Panc1 (cell line): ENCODE data around the gene TSPYL4. TPM values are rescaled to one million over a fixed set of nuclear protein-coding genes. Genes with fewer than 3 reads are reported as not detected.
"Not testable (repeated sequence)": the region's sequence is repeated elsewhere in the genome, so short reads cannot be mapped to it uniquely, and the experiment has no call there.

Experiments
- ATAC-seq: fragments of 200-7000 bp; cut with Tn5 transposase; 2 replicates; pipeline ENCODE4 v1.9.1; 2020; ENCODE audit warnings: mild to moderate bottlenecking, moderate library complexity
- BruUV-seq: library from RNA; stranded (reverse); fragments of 400-500 nt; replicated peaks from 2 replicates; lab custom pipeline; 2021; lab: Mats Ljungman, UMichigan
- CTCF ChIA-PET: fragments of 300-600 bp; sonication (Branson Sonifier 250); formaldehyde crosslinking; loops from one replicate; lab custom pipeline; 2022; ENCODE audit warnings: antibody characterized with exemption; lab: Charles Lee
- POLR2A ChIA-PET: fragments of 300-600 bp; sonication (Branson Sonifier 250); formaldehyde crosslinking; loops from one replicate; lab custom pipeline; 2022; ENCODE audit warnings: antibody characterized with exemption; lab: Charles Lee
- DNase-seq: peaks from one replicate; pipeline ENCODE4 v3.0.0-alpha.2; 2010; ENCODE audit warnings: low read depth, low spot score
- H3K27ac ChIP-seq: 2 replicates; pipeline ENCODE4 v1.5.1; 2011; ENCODE audit warnings: mild to moderate bottlenecking, low read length, inconsistent platforms
- H3K27me3 ChIP-seq: fragments of 200-500 bp; sonication (Bioruptor generic); 2 replicates; pipeline ENCODE4 v1.6.0; 2014; ENCODE audit warnings: low read length, inconsistent platforms; ENCODE audit not compliant: control insufficient read depth, insufficient read depth
- H3K36me3 ChIP-seq: fragments of 200-500 bp; sonication (Bioruptor generic); 2 replicates; pipeline ENCODE4 v1.5.1; 2014; ENCODE audit warnings: inconsistent platforms, mild to moderate bottlenecking, low read length, moderate library complexity; ENCODE audit not compliant: control insufficient read depth, insufficient read depth
- H3K4me1 ChIP-seq: 2 replicates; pipeline ENCODE4 v1.5.1; 2011; ENCODE audit warnings: inconsistent platforms, mild to moderate bottlenecking, low read length, moderate library complexity; ENCODE audit not compliant: control insufficient read depth, insufficient read depth
- H3K4me3 ChIP-seq, 2 experiments: 2 replicates each; pipeline ENCODE4 v1.5.1; 2011 to 2012; ENCODE audit warnings: low read depth in 2 of 2, low read length in 2 of 2, mild to moderate bottlenecking in 2 of 2, inconsistent platforms in 1 of 2, moderate library complexity in 1 of 2
- H3K9me3 ChIP-seq: fragments of 200-500 bp; sonication (Bioruptor generic); 2 replicates; pipeline ENCODE4 v1.5.1; 2014; ENCODE audit warnings: low read depth, mild to moderate bottlenecking, inconsistent platforms, low read length, moderate library complexity; ENCODE audit not compliant: control insufficient read depth, insufficient read depth
- CTCF ChIP-seq: fragments of 450-650 bp; IDR thresholded peaks from 2 replicates; pipeline ENCODE4 v1.5.1; 2017; ENCODE audit warnings: mild to moderate bottlenecking
- POLR2AphosphoS5 ChIP-seq: IDR thresholded peaks from 2 replicates; pipeline ENCODE4 v1.6.1; 2012; ENCODE audit warnings: mild to moderate bottlenecking, low read depth, low read length, moderate library complexity
- REST ChIP-seq, 2 experiments: IDR thresholded peaks; 2 replicates each; pipeline ENCODE4 v1.6.1; 2011 to 2012; ENCODE audit warnings: low read depth in 2 of 2, control low read depth in 1 of 2, low read length in 1 of 2, mild to moderate bottlenecking in 1 of 2, moderate library complexity in 1 of 2; ENCODE audit not compliant: insufficient read depth in 1 of 2
- SIN3A ChIP-seq: IDR thresholded peaks from 2 replicates; pipeline ENCODE4 v1.6.1; 2012; ENCODE audit warnings: low read depth, mild to moderate bottlenecking, low read length, moderate library complexity, borderline replicate concordance; ENCODE audit not compliant: insufficient read depth
- TCF7L2 ChIP-seq: IDR thresholded peaks from 2 replicates; pipeline ENCODE4 v1.6.1; 2011; ENCODE audit warnings: mild to moderate bottlenecking, low read depth, low read length, inconsistent platforms
- in situ Hi-C: cut with HindIII; loops from 2 replicates; pipeline ENCODE4 v1.10.0; 2016; ENCODE audit warnings: low sequenced_read_pairs, low pct_unique_long_range_greater_than_20kb
- intact Hi-C: fragments of 100-400 bp; cut with micrococcal nuclease; formaldehyde crosslinking; loops from one replicate; pipeline ENCODE4 v1.10.0; 2022; ENCODE audit not compliant: unreplicated experiment
- total RNA-seq: library from RNA; stranded (reverse); gene quantifications from one replicate; pipeline ENCODE4 v1.2.1, GENCODE V29; 2021; ENCODE audit not compliant: unreplicated experiment

The TSPYL4 gene
- total RNA-seq, 1 experiment from 2014 or later, result 7.6 TPM

GRCh38 chr6:116286773-116287358 lies 33.0 kb upstream of the TSPYL4 start:
- intact Hi-C loops, result loop anchor here (1.0 to 5.0 kb wide), 3 partner anchors 175 to 270 kb away; partner anchors contain the start of gene CALHM6
- in situ Hi-C loops, result no loop called here

DNA sequence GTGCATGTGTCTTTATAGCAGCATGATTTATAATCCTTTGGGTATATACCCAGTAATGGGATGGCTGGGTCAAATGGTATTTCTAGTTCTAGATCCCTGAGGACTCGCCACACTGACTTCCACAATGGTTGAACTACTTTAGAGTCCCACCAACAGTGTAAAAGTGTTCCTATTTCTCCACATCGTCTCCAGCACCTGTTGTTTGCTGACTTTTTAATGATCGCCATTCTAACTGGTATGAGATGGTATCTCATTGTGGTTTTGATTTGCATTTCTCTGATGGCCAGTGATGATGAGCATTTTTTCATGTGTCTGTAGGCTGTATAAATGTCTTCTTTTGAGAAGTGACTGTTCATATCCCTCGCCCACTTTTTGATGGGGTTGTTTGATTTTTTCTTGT lies 31.1 kb upstream of the TSPYL4 start:
- H3K9me3 ChIP-seq, POLR2A ChIA-PET, H3K27ac ChIP-seq, H3K36me3 ChIP-seq, BruUV-seq, in situ Hi-C loops, DNase-seq, ATAC-seq, H3K4me3 ChIP-seq, H3K27me3 ChIP-seq: not testable (repeated sequence)
- H3K4me1 ChIP-seq, result peaks cover 17% of the 10 kb centered on the region
- CTCF ChIA-PET, result interaction anchor here (0.6 kb wide), 1 partner anchor 183 kb away, joined by 4 read pairs; no protein-coding TSS in a partner anchor
- intact Hi-C loops, result loop anchor here (5.0 kb wide), 2 partner anchors 177 to 272 kb away; partner anchors contain the start of gene CALHM6

More at GRCh38 chr6:116286773-116287358, 33.0 kb upstream of the TSPYL4 start:
- BruUV-seq, result no TSS peak
- Histone ChIP-seq H3K27ac (no peak overlapping the region), H3K27me3 (peaks cover 10% of the 10 kb centered on the region), H3K36me3 (no peaks in the 10 kb centered on the region), H3K4me3 (no peak overlapping the region), H3K4me1 (peaks cover 1% of the 10 kb centered on the region; the same call in 1 of the 2 replicates), H3K9me3 (no peaks in the 10 kb centered on the region)
- TF ChIP-seq SIN3A (no peak), POLR2AphosphoS5 (no peak)
- ChIA-PET POLR2A (no interaction called here), CTCF (interaction anchor here (0.6 to 1.7 kb wide), 9 partner anchors 9 to 276 kb away, joined by 3 to 13 read pairs (median 5); partner anchors contain the start of gene CALHM5)
- no peak for DNase-seq
- no peak for ATAC-seq

- no TSS peak for BruUV-seq
- POLR2A ChIA-PET, result no interaction called here
- in situ Hi-C loops (no loop called here), intact Hi-C loops (no loop called here)
- TF ChIP-seq SIN3A (no peak), TCF7L2 (no peak), CTCF (no peak), REST (IDR thresholded peaks at IDR 0.05; ENCODE audit: insufficient read depth in 1 of 2, low read depth in 2 of 2, low read length in 1 of 2) (no peak), POLR2AphosphoS5 (no peak)
- CTCF ChIA-PET, result no interaction called here
- Histone ChIP-seq H3K27ac (no peak overlapping the region), H3K4me3 (no peak overlapping the region), H3K9me3 (no peaks in the 10 kb centered on the region), H3K4me1 (peaks cover 17% of the 10 kb centered on the region), H3K36me3 (no peaks in the 10 kb centered on the region), H3K27me3 (no peaks in the 10 kb centered on the region)
- ATAC-seq (no peak), DNase-seq (no peak)
Observed at GRCh38 chr6:116283191-116283590, 29.3 kb upstream of the TSPYL4 start.
